NT2/D1 (cell line): ENCODE results near the gene RGS9.

Experiments
- DNase-seq: peaks from one replicate; pipeline ENCODE4 v3.0.0-alpha.2; 2011; ENCODE audit warnings: low read depth, low spot score
- H3K27me3 ChIP-seq: 2 replicates; pipeline ENCODE4 v1.6.0; 2011; ENCODE audit warnings: mild to moderate bottlenecking; ENCODE audit not compliant: insufficient read length, insufficient read depth
- H3K36me3 ChIP-seq: 2 replicates; pipeline ENCODE4 v1.6.1; 2011; ENCODE audit warnings: mild to moderate bottlenecking, low read length, mixed read lengths; ENCODE audit not compliant: insufficient read depth, insufficient read length
- H3K4me1 ChIP-seq: 2 replicates; pipeline ENCODE4 v1.5.1; 2011; ENCODE audit not compliant: insufficient read depth, insufficient read length
- H3K4me3 ChIP-seq: 2 replicates; pipeline ENCODE4 v1.5.1; 2011; ENCODE audit warnings: low read depth; ENCODE audit not compliant: insufficient read length
- H3K9ac ChIP-seq: 2 replicates; pipeline ENCODE4 v1.6.0; 2011; ENCODE audit warnings: low read depth; ENCODE audit not compliant: insufficient read length
- H3K9me3 ChIP-seq: 2 replicates; pipeline ENCODE4 v1.5.1; 2011; ENCODE audit warnings: mild to moderate bottlenecking, low read length; ENCODE audit not compliant: insufficient read depth
- SUZ12 ChIP-seq: IDR thresholded peaks from 2 replicates; pipeline ENCODE4 v1.6.1; 2011; ENCODE audit not compliant: insufficient read length, insufficient read depth; ENCODE audit errors: extremely low read depth
- YY1 ChIP-seq: IDR thresholded peaks from 2 replicates; pipeline ENCODE4 v1.6.1; 2011; ENCODE audit not compliant: insufficient read length, insufficient read depth
- ZNF274 ChIP-seq: IDR thresholded peaks from 2 replicates; pipeline ENCODE4 v1.6.1; 2011; ENCODE audit warnings: mild to moderate bottlenecking, low read depth, low read length

RGS9 gene

GRCh38 chr17:65131240-65131639, 5.9 kb upstream of the RGS9 start:
- H3K9me3 ChIP-seq: no peaks in the 10 kb centered on the region
- no peaks in the 10 kb centered on the region for H3K27me3 ChIP-seq

GRCh38 chr17:65131946-65132345, 5.2 kb upstream of the RGS9 start:
- H3K4me1 ChIP-seq: no peaks in the 10 kb centered on the region
- no peak for TF ChIP-seq YY1
- no peak for TF ChIP-seq ZNF274
- no peak for TF ChIP-seq SUZ12
- DNase-seq: no peak
- H3K27me3 ChIP-seq: no peaks in the 10 kb centered on the region
- no peak overlapping the region for H3K9ac ChIP-seq
- H3K9me3 ChIP-seq: no peaks in the 10 kb centered on the region
- no peaks in the 10 kb centered on the region for H3K36me3 ChIP-seq
- no peak overlapping the region for H3K4me3 ChIP-seq

More at GRCh38 chr17:65131240-65131639, 5.9 kb upstream of the RGS9 start:
- no peak for DNase-seq
- TF ChIP-seq SUZ12 (no peak), ZNF274 (no peak), YY1 (no peak)
- no peaks in the 10 kb centered on the region for H3K36me3 ChIP-seq
- no peak overlapping the region for H3K4me3 ChIP-seq
- no peaks in the 10 kb centered on the region for H3K4me1 ChIP-seq
- H3K9ac ChIP-seq: no peak overlapping the region

- peaks cover 14% of the 10 kb centered on the region for H3K27me3 ChIP-seq
Observed at GRCh38 chr17:65134035-65134434, 3.1 kb upstream of the RGS9 start.

DNA sequence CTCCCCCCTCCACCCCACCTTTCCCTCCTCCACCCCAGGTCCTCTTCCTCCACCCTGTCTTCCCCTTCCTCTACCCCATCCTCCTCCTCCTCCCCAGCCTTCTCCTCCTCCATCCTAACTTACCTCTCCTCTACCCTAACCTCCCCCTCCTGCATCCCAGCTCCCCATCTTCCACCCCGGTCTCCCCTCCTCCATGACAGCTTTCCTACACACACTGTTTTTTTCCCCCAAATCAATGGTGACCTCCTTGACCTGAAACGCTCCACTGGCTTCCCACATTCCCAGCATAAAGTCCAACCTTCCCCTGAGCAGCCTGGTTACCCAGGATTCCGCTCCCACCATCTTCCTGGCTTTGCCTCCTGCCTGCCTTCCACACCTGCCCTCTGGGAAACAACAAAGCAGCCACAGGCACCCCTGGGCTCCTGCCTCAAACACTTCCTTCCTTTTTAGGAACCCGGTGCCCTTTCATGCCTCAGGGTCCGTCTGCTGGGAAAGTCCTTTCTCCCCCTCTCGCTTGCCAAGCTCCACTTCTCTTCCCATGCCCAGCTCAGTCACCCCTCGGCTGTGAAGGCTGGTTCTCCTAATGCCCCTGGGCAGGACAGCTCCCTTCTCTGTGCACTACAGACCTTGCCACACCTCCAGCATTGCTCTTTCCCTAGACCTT, 2.1 kb downstream of the RGS9 start:
- Histone ChIP-seq H3K9me3 (no peaks in the 10 kb centered on the region), H3K4me1 (no peaks in the 10 kb centered on the region), H3K9ac (no peak overlapping the region), H3K4me3 (no peak overlapping the region), H3K27me3 (peaks cover 14% of the 10 kb centered on the region), H3K36me3 (no peaks in the 10 kb centered on the region)
- DNase-seq: no peak
- no peak for TF ChIP-seq ZNF274
- TF ChIP-seq YY1: no peak
- no peak for TF ChIP-seq SUZ12

More at GRCh38 chr17:65134035-65134434, 3.1 kb upstream of the RGS9 start:
- TF ChIP-seq ZNF274 (no peak), YY1 (no peak), SUZ12 (no peak)
- no peak for DNase-seq
- Histone ChIP-seq H3K9ac (no peak overlapping the region), H3K9me3 (no peaks in the 10 kb centered on the region), H3K36me3 (no peaks in the 10 kb centered on the region), H3K4me1 (no peaks in the 10 kb centered on the region), H3K4me3 (no peak overlapping the region)

DNA sequence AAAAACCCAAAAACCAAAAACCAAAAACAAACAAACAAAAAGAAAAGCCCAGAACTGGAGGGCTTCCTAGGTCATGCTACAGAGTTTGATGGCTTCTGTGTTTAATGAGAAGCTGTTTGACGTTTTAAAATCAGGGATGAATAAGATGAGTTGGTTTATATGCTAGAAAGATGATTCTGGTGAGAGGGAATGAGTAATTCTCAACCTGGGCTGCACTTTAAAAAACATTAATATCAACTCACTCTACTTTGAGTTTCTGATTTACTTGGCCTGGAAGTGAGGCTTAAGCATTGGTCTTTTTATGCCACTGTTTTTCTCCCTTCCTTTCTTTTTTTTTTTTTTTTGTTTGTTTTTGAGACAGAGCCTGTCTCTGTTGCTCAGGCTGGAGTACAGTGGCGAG, 5.1 kb downstream of the RGS9 start:
- H3K27me3 ChIP-seq: peaks cover 14% of the 10 kb centered on the region
- H3K36me3 ChIP-seq: no peaks in the 10 kb centered on the region
- H3K9ac ChIP-seq: no peak overlapping the region
- H3K4me3 ChIP-seq: no peak overlapping the region
- H3K4me1 ChIP-seq: peaks cover 5% of the 10 kb centered on the region
- TF ChIP-seq YY1: no peak
- TF ChIP-seq SUZ12: no peak
- no peak for TF ChIP-seq ZNF274
- no peaks in the 10 kb centered on the region for H3K9me3 ChIP-seq
- DNase-seq: no peak

GRCh38 chr17:65143889-65144604, 6.9 kb downstream of the RGS9 start:
- Histone ChIP-seq H3K27me3 (no peaks in the 10 kb centered on the region), H3K9ac (no peak overlapping the region), H3K9me3 (no peaks in the 10 kb centered on the region), H3K4me3 (no peak overlapping the region), H3K4me1 (peaks cover 5% of the 10 kb centered on the region), H3K36me3 (no peaks in the 10 kb centered on the region)
- DNase-seq: no peak
- TF ChIP-seq YY1: no peak
- no peak for TF ChIP-seq ZNF274
- TF ChIP-seq SUZ12: no peak

- TF ChIP-seq YY1 (no peak), SUZ12 (no peak), ZNF274 (no peak)
- Histone ChIP-seq H3K9me3 (no peaks in the 10 kb centered on the region), H3K4me3 (no peak overlapping the region)
Observed at GRCh38 chr17:65145743-65146142, 8.6 kb downstream of the RGS9 start.

More at GRCh38 chr17:65145743-65146142, 8.6 kb downstream of the RGS9 start:
- Histone ChIP-seq H3K9ac (no peak overlapping the region), H3K4me1 (peaks cover 5% of the 10 kb centered on the region), H3K36me3 (no peaks in the 10 kb centered on the region), H3K27me3 (no peaks in the 10 kb centered on the region)
- DNase-seq: no peak
